DMS79 treated with DMSO at 0.1 percent for 48 hours (cell line): Measurements from ENCODE around the gene DMWD.
"Not testable (repeated sequence)": the region's sequence is repeated elsewhere in the genome, so short reads cannot be mapped to it uniquely, and the experiment has no call there.

Source experiments
- DNase-seq: peaks from one replicate; lab custom pipeline; 2025; lab: John Stamatoyannopoulos, UW

Gene DMWD

DNA sequence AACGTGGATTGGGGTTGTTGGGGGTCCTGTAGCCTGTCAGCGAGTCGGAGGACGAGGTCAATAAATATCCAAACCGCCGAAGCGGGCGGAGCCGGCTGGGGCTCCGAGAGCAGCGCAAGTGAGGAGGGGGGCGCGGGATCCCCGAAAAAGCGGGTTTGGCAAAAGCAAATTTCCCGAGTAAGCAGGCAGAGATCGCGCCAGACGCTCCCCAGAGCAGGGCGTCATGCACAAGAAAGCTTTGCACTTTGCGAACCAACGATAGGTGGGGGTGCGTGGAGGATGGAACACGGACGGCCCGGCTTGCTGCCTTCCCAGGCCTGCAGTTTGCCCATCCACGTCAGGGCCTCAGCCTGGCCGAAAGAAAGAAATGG is 22.8 kb downstream of the DMWD start:
- DNase-seq = no peak

- peak; percentile 92 for DNase-seq
Observed at GRCh38 chr19:45768984-45769782, 23.5 kb downstream of the DMWD start, which contains the start of gene SIX5. SIX5 (minus strand) TSS chr19:45769252; CDS start chr19:45768844, 408 bp downstream.

DNA sequence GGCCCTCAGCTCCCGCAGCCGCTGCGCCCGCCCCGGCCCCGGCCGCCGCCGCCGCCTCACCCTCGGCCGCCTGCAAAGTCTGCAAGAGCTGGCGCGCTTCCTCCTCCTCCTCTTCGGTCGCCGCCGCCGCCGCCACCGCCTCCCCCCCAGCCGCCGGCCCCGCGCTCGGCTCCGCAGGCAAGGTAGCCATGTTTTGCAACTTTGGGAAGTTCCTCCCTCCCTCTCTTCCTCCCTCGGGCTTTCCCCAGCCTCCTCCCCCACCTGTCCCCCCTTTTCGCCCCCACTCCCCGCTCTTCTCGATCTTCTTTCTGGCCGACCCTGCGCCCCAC is 24.0 kb downstream of the DMWD start:
- no peak for DNase-seq

GRCh38 chr19:45767881-45768654 is 24.6 kb downstream of the DMWD start:
- no peak for DNase-seq

GRCh38 chr19:45767410-45767880 is 25.2 kb downstream of the DMWD start:
- DNase-seq = peak; percentile 39

GRCh38 chr19:45766869-45767346 is 25.7 kb downstream of the DMWD start:
- DNase-seq = no peak

DNA sequence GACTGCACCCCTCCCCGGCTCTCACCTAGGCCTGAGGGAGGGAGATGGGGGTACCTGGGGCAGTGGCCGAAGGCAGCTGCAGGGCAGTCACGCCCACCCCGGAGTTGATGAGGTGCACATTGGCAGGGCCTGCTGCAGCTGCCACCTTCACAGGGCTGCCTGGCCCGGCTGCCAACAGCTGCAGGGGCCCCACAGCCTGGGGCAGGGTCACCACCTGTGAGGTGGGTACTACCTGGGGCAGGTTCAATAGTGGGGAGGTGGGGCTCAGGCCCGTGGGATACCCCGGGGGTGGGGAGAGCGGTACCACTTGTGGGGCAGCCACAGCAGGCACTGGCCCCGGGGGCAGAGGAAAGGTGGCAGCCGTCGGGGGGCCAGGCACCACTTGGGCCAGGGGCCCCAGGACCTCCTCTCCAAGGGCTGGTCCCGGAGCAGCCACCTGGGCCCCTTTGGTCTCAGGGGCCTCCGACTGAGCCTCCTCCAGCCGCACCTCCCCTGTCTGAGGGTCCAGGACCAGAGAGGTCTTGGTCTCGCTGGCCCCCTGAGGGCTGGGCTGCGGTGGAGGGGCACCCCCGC is 26.3 kb downstream of the DMWD start:
- DNase-seq = no peak

DNA sequence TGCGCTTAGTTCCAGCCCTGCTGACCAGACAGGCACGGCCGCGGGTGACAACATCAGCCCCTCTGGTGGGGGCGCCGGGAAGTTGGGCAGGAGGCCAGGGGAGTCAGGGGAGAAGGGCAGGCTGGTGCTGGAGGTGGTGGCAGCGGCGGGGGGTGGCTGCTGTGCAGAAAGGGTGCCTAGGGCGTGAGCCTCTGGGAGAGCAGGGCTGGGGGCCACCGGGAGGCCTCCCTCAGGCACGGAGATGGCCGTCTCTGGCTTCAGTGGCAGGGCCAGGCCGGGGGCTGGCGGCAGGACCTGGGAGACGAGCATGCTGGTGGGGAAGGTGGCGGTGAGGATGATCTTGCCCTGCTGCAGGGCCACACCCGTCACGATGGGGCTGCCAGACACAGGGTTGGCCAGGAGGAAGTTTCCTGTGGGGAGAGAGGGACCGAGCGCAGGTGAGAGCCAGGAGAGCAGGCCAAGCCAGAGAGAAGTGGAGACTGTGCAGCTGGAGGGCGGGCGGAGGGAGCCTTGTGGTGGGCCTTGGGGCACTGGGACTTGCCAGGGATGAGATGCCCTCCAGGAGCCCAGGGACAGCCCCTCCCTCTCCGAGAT is 26.8 kb downstream of the DMWD start:
- DNase-seq = no peak

GRCh38 chr19:45764945-45765701 is 27.5 kb downstream of the DMWD start:
- DNase-seq = no peak

GRCh38 chr19:45764475-45764874 is 28.2 kb downstream of the DMWD start:
- DNase-seq = no peak

- DNase-seq = no peak
Observed at GRCh38 chr19:45763691-45764294, 28.9 kb downstream of the DMWD start.

DNA sequence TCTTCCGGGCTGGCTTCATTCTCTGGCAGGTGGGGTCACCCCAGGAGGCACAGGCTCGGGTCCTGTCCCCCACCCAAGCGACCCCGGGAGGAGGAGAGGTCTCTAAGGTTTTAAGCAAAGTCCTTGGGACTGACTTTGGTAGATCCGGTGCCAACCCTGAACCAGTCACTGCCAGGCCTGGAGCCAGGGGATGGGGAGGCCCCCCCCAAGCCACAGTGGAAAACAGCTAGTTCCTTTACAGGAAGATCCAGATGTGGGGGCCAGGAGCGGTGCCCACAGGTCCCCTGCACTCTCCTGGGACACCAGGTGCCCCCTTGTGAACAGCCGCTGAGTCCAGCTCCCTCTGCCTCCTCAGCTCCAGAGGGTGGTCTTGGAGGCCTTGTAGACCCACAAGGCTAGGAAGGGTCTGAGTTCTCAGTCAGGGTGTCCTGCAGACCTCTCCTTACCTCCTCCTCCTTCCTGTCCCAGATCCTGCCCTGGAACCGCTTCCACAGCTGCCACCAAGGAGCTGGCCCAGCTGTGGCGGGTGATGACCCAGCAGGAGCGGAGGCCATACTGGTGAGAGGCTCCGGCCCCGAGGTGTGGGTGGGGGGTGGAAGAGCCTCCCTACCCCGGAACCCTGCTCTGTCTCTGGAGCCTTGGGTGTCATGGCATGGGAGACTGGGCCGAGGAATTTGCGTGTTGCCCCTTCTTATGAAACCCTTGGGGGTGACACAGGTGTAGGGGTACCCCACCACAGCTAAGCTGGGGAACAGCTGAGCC is 29.6 kb downstream of the DMWD start:
- DNase-seq = no peak

DNA sequence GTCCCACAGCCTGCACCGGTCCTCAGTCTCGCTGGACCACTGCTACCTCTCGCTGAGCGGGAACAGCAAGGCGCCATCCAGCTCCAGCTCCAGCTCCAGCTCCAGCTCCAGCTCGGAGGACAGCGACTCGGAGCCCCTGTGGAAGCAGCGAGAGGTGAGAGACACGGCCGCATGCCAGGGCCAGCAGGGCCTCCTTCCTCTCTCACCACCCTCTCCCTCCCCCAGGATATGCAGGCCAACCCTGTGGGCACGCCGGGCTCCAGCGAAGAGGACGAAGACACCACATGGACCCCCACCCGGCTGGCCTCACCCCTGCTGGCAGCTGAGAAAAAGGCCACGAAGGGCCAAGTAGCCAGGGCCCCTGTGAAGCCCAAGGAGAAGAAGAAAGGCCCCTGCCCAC is 30.9 kb downstream of the DMWD start:
- no peak for DNase-seq

GRCh38 chr19:45758921-45759320 is 33.7 kb downstream of the DMWD start:
- no peak for DNase-seq

DNA sequence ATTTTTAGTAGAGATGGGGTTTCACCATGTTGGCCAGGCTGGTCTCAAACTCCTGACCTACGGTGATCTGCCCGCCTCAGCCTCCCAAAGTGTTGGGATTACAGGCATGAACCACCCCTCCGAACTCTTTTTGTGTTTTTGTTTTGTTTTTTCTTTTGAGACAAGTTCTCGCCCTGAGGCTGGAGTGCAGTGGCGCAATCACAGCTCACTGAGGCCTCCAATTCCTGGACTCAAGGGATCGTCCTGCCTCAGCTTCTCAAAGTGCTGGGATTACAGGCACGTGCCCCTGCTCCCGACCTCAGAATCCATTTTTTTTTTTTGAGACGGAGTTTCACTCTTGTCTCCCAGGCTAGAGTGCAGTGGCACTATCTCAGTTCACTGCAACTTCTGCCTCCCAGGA is 35.0 kb downstream of the DMWD start:
- no peak for DNase-seq

- no peak for DNase-seq
Observed at GRCh38 chr19:45754323-45754722, 38.3 kb downstream of the DMWD start.

DNA sequence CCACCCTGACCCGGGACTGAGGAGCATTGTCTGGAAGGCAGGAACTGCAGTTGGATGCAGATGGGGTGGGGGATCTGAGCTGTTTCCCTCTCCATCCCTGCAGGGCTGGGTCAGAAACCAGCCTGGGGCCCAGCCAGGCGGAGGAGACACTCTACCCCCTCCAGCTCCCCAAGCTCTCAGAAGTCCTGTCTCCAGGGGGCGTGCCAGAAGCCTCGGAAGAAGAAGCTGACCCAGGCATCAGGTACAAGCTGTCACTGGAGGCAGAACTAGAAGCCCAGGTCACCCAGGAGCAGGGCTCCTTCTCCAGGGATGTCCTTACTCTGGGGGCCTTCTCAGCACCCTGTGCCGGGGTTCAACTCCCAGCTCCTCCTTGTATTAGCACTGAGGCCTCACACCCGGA is 39.1 kb downstream of the DMWD start:
- no peak for DNase-seq

DNA sequence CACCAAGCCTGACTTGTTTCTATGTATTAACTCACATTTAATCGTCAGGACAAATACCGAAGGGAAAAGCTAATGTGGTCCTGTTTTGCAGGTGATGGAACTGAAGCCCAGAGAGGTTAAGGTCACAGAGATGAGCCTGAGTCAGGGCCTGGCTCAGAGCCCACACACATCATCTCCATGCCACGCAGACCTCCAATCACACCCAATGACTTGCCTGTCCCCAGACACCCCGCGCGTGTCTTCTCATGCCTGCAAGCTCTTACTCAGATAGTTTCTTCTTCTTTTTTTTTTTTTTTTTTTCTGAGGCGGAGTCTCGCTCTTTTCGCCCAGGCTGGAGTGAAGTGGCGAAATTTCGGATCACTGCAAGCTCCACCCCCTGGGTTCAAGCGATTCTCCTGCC is 40.0 kb downstream of the DMWD start:
- no peak for DNase-seq

- not testable (repeated sequence) for DNase-seq
Observed at GRCh38 chr19:45751483-45751882, 41.2 kb downstream of the DMWD start.

DNA sequence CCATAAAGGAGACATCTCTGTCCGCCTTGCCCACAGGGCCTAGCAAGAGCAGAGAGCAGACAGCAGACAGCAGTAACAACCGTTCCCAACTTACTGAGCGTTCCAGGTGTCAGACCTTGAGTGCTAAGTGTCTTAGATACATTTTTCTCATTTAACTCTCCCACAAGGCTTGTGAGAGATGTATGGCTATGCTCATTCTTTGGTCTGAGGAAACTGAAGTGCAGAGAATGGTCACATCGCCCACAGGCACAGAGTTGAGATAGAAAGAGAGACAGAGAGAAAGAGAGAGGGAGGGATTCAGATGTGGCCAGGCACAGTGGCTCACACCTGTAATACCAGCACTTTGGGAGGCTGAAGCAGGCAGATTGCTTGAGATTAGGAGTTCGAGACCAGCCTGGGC is 45.1 kb downstream of the DMWD start:
- DNase-seq = no peak

DNA sequence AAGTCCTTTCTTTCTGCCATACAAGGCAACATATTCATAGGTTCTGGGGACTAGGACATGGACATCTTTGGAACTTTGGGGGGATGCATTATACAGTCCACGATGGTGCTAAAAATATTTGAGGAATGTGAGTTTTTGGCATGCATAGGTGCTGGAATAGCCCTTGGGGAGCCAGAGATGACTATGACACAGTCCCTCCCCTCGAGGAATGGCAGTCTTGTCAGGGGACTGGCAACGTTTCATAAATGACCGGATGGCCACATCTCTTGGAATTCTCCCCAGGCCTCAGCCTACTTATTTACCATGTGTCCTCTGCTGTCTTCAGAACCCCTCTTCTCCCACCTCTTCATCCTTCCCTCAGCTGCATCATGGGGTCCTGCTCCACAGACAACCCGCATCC is 45.8 kb downstream of the DMWD start:
- DNase-seq = no peak
